Activated B cell treated with CpG ODN at 0.5 μM for 24 hours (primary cell): Measurements from ENCODE around the gene RBMS3. TPM values are rescaled to one million over a fixed set of nuclear protein-coding genes. Genes with fewer than 3 reads are reported as not detected.

Experiments used
- ATAC-seq: fragments of 200-7000 bp; cut with Tn5 transposase; one replicate; pipeline ENCODE4 v1.10.0; 2021; ENCODE audit warnings: low read depth, mild to moderate bottlenecking, moderate library complexity
- CTCF ChIA-PET: fragments of 350-600 bp; sonication (Branson Sonifier 250); formaldehyde crosslinking; loops from one replicate; lab custom pipeline; 2021; ENCODE audit warnings: antibody characterized with exemption; lab: Charles Lee
- POLR2A ChIA-PET: fragments of 350-600 bp; sonication (Branson Sonifier 250); formaldehyde crosslinking; loops from one replicate; lab custom pipeline; 2021; ENCODE audit warnings: antibody characterized with exemption; lab: Charles Lee
- DNase-seq: peaks from one replicate; pipeline ENCODE4 v3.0.0; 2022
- H3K27ac Mint-ChIP-seq: one replicate; pipeline ENCODE4 v1.8.0; 2020; ENCODE audit warnings: mixed read lengths
- H3K27me3 Mint-ChIP-seq: one replicate; pipeline ENCODE4 v1.8.0; 2021; ENCODE audit warnings: mixed read lengths
- H3K36me3 Mint-ChIP-seq: one replicate; pipeline ENCODE4 v1.8.0; 2021; ENCODE audit warnings: low read depth, mixed read lengths
- H3K4me1 Mint-ChIP-seq: one replicate; pipeline ENCODE4 v1.8.0; 2021; ENCODE audit warnings: mixed read lengths
- H3K4me3 Mint-ChIP-seq: one replicate; pipeline ENCODE4 v1.8.0; 2020; ENCODE audit warnings: mild to moderate bottlenecking, mixed read lengths
- H3K9me3 Mint-ChIP-seq: one replicate; pipeline ENCODE4 v1.8.0; 2020; ENCODE audit warnings: mixed read lengths
- intact Hi-C: fragments of 100-400 bp; cut with micrococcal nuclease; formaldehyde crosslinking; loops from one replicate; pipeline ENCODE4 v1.15.1; 2024
- total RNA-seq: library from RNA; stranded (reverse); gene quantifications from 2 replicates; pipeline ENCODE4 v1.2.3, GENCODE V29; 2022
- TF ChIP-seq, protein P1 (sequence below): fragments of 200-600 bp; IDR thresholded peaks from one replicate; pipeline ENCODE4 v1.8.0; 2022; ENCODE audit warnings: antibody characterized with exemption, mild to moderate bottlenecking

The RBMS3 gene
- total RNA-seq, 1 donor from 2014 or later: 0.31 TPM

DNA sequence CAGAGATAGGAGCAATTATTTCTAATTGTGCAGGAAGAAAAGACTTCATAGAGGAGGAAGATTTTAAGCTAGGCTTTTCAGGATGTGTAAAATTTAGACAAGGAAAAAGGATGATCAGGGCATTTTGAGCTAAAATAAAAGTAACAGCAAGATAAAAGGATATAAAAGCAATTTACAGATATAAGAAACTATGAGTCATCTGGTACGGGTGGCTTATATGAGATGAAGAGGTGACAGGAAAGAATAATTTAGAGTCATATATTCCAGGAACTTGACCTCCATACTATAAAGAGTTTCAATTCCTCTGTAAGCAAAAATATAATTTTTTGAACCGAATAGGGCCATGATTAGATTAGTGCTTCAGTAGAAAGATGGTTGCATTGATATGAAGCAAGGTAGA is 273.7 kb downstream of the RBMS3 start:
- intact Hi-C loops: no loop called here
- ChIA-PET POLR2A (no interaction called here), CTCF (no interaction called here)
- Mint-ChIP-seq H3K27ac (no peak overlapping the region), H3K4me1 (no peaks in the 10 kb centered on the region), H3K4me3 (no peak overlapping the region), H3K9me3 (no peaks in the 10 kb centered on the region), H3K27me3 (no peaks in the 10 kb centered on the region), H3K36me3 (no peaks in the 10 kb centered on the region)
- no peak for ATAC-seq
- no peak for DNase-seq
- TF ChIP-seq, protein P1, sequence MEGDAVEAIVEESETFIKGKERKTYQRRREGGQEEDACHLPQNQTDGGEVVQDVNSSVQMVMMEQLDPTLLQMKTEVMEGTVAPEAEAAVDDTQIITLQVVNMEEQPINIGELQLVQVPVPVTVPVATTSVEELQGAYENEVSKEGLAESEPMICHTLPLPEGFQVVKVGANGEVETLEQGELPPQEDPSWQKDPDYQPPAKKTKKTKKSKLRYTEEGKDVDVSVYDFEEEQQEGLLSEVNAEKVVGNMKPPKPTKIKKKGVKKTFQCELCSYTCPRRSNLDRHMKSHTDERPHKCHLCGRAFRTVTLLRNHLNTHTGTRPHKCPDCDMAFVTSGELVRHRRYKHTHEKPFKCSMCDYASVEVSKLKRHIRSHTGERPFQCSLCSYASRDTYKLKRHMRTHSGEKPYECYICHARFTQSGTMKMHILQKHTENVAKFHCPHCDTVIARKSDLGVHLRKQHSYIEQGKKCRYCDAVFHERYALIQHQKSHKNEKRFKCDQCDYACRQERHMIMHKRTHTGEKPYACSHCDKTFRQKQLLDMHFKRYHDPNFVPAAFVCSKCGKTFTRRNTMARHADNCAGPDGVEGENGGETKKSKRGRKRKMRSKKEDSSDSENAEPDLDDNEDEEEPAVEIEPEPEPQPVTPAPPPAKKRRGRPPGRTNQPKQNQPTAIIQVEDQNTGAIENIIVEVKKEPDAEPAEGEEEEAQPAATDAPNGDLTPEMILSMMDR: no peak

DNA sequence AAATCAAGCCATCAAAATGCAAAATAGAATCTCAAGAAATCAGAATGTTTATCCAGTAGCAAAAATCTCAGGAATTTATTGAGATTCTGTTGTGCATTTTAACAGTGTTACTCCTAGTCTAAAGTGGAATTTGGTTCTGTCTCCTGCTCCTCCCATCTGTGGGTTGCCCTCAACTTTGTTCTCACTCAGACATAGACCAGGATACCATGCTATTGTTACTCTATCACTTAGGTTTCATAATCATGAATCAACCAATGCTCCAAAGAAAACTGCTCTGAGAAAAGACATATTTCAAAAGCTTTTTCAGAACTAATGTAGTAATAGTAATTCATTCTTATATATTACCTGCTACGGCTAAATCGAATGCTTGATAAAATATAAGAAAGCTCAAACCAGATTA is 274.7 kb downstream of the RBMS3 start:
- no peaks in the 10 kb centered on the region for H3K9me3 Mint-ChIP-seq

DNA sequence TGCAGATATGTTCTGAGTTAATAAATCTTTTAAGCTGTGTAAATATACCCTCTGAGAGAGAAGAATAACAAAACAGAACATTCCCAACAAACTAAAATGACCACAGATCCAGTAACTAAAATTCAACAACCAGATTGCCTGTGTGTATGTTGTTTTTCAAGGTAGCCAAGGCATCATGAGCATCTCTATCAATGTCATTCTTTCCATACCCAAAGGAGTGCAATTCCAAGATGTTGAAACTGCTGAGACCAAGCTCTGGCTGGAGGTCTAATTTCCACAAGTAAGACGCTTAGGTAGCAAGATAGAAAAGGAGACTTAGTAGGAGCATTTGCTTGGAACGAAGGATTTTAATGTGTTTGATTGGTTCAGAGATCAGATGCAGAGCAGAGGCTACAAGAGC is 276.3 kb downstream of the RBMS3 start:
- no peaks in the 10 kb centered on the region for H3K9me3 Mint-ChIP-seq
- no peaks in the 10 kb centered on the region for H3K27me3 Mint-ChIP-seq
- H3K4me1 Mint-ChIP-seq: no peaks in the 10 kb centered on the region
- no peak overlapping the region for H3K4me3 Mint-ChIP-seq
- CTCF ChIA-PET: no interaction called here
- no peak overlapping the region for H3K27ac Mint-ChIP-seq
- no peaks in the 10 kb centered on the region for H3K36me3 Mint-ChIP-seq
- ATAC-seq: no peak
- no peak for DNase-seq
- POLR2A ChIA-PET: no interaction called here
- intact Hi-C loops: no loop called here
- TF ChIP-seq, protein P1: no peak

More for the DNA sequence above, 274.7 kb downstream of the RBMS3 start:
- Mint-ChIP-seq H3K27ac (no peak overlapping the region), H3K36me3 (no peaks in the 10 kb centered on the region), H3K4me3 (no peak overlapping the region), H3K4me1 (no peaks in the 10 kb centered on the region), H3K27me3 (no peaks in the 10 kb centered on the region)
- DNase-seq: no peak
- CTCF ChIA-PET: no interaction called here
- intact Hi-C loops: no loop called here
- TF ChIP-seq, protein P1: no peak
- POLR2A ChIA-PET: no interaction called here
- no peak for ATAC-seq

DNA sequence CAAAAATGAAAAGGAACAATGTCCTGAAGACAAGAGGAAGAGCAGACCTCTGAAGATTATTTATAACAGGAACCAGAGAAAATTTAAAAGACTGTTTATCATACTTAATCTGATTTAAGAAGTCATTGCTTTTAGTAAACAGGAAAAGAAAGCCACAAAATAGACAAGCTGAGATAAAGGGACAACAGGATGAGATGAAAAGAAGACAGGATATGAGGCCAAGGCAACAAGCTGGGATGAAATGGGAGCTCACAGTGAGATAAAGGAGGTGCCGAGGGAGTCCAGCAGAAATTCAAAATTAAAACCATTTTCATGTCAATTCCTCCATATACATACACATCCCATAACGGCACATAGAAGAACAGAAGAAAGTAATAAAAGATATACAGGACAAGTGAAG is 277.0 kb downstream of the RBMS3 start:
- H3K4me3 Mint-ChIP-seq: no peak overlapping the region
- no peaks in the 10 kb centered on the region for H3K36me3 Mint-ChIP-seq
- intact Hi-C loops: no loop called here
- TF ChIP-seq, protein P1: no peak
- ChIA-PET CTCF (no interaction called here), POLR2A (no interaction called here)
- H3K27ac Mint-ChIP-seq: no peak overlapping the region
- H3K27me3 Mint-ChIP-seq: no peaks in the 10 kb centered on the region
- no peaks in the 10 kb centered on the region for H3K9me3 Mint-ChIP-seq
- no peaks in the 10 kb centered on the region for H3K4me1 Mint-ChIP-seq
- DNase-seq (no peak), ATAC-seq (no peak)

DNA sequence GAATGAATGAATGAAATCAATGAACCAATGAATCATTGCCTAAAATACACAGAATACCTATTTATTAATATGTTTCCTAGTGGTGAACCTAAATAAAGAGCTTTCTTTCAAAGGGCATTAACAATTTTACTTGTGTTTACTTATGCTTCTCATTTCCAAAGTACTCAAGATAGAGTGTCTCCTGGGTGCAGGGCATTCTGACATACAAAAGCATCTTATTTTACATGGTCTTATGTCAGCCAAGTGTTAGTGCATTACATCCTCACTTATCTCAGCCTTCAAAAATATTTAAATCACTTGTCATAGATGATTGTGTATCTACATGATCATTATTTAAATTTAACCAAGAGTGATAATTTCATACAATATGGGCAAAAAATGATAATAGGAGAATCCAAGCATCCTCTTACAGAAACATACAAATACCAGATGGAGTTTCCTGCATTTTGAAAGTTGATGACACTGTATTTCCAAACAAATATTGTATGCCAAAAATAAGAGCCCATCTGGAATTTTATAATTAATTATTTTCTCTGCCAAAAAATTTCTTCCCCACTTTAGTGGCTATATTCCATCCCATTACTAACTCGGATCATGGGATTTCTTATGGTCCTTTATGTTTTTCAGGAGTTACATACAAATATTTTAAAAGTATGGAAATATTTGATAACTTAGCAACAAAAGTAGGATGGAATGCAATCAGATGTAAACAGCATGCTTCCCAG is 279.0 kb downstream of the RBMS3 start:
- H3K36me3 Mint-ChIP-seq: no peaks in the 10 kb centered on the region
- no peak for ATAC-seq
- intact Hi-C loops: no loop called here
- no peaks in the 10 kb centered on the region for H3K4me1 Mint-ChIP-seq
- ChIA-PET CTCF (no interaction called here), POLR2A (no interaction called here)
- H3K9me3 Mint-ChIP-seq: no peaks in the 10 kb centered on the region
- TF ChIP-seq, protein P1: no peak
- DNase-seq: no peak
- no peak overlapping the region for H3K27ac Mint-ChIP-seq
- H3K4me3 Mint-ChIP-seq: no peak overlapping the region
- no peaks in the 10 kb centered on the region for H3K27me3 Mint-ChIP-seq
